Urinary bladder (tissue), 4 donors: ENCODE results near the gene TEX48. TPM values are rescaled to one million over a fixed set of nuclear protein-coding genes. Genes with fewer than 3 reads are reported as not detected.

Experiments used
- DNase-seq: peaks from one replicate; pipeline ENCODE4 v3.0.0-alpha.2; 2015; ENCODE audit errors: extremely low spot score
- H3K27ac ChIP-seq: one replicate; pipeline ENCODE4 v1.5.1; 2013; ENCODE audit warnings: low read depth, mild to moderate bottlenecking, moderate library complexity
- H3K36me3 ChIP-seq: one replicate; pipeline ENCODE4 v1.6.1; 2013; ENCODE audit warnings: mild to moderate bottlenecking, moderate library complexity; ENCODE audit not compliant: insufficient read depth
- H3K4me1 ChIP-seq: one replicate; pipeline ENCODE4 v1.6.1; 2013; ENCODE audit warnings: mild to moderate bottlenecking, moderate library complexity; ENCODE audit not compliant: insufficient read depth
- H3K4me3 ChIP-seq: one replicate; pipeline ENCODE4 v1.5.1; 2013; ENCODE audit warnings: low read depth, low read length
- WGBS: extraction: QIAGEN DNeasy Blood & Tissue Kit; methylation state at CpG from one replicate; pipeline ENCODE4 v1.1.7; 2013; 5-methylcytosine and 5-hydroxymethylcytosine counted together
- polyA plus RNA-seq: library from polyadenylated mRNA; stranded (reverse); fragments of 200-250 nt; gene quantifications from one replicate; pipeline ENCODE4 v1.2.3, GENCODE V29; 2013
- total RNA-seq: library from RNA; depleted of rRNA; stranded (reverse); fragments of >200 nt; gene quantifications from one replicate; pipeline ENCODE4 v1.2.3, GENCODE V29; 2014
- donor health status: healthy with polysubstance abuse.
- donor health status: healthy.

TEX48 gene, protein sequence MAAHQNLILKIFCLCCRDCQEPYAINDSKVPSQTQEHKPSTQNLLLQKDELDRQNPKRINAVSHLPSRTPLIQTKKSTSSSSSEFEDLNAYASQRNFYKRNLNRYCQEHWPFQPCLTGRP
- total RNA-seq (not detected), polyA plus RNA-seq (not detected)

DNA sequence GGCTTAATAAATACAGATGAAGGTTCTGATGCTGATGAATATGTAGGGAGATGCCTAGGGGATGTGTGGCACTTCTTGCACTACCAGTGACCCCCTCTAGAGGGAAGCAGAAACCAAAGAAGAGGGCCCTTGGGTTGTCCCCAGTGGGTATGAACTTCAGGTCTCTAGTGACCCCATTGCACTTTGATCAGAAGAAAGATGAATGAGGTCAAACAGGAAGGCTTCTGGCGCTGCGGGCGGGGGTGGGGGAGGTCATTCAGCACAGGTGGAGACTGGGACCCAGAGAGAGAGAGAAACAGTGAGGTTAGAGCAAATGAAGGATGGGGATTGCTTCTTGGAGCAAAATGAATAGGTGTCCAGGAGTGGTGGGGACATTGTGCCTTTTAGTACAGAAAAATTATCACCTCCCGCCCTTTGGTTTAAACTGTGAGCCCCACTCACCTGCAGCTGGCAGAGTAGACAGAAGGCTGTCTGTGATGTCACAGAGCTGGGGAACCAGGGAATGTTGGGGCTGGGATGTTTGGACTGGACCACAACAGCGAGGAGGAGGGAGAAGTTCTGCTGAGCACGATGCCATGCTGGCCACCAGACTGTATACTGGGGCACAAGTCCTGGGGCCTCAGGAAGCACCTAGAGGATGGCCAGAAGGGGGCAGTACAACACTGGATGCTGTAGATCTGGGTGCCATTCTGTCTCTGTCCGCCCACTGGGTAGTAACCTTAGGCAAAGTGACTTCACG lies at the start of gene TEX48:
TSS of gene TEX48 (minus strand) at position 599 of the 739 bp plus-strand sequence. CDS start 10,469 bp downstream, outside the sequence.
- WGBS: 73% methylated on average over 8 of the region's 8 CpGs
- Histone ChIP-seq H3K27ac (no peak within 1 kb of the TSS), H3K36me3 (no peaks in the 10 kb centered on the region), H3K4me1 (no peaks in the 10 kb centered on the region), H3K4me3 (no peak within 1 kb of the TSS)
- no peak for DNase-seq

DNA sequence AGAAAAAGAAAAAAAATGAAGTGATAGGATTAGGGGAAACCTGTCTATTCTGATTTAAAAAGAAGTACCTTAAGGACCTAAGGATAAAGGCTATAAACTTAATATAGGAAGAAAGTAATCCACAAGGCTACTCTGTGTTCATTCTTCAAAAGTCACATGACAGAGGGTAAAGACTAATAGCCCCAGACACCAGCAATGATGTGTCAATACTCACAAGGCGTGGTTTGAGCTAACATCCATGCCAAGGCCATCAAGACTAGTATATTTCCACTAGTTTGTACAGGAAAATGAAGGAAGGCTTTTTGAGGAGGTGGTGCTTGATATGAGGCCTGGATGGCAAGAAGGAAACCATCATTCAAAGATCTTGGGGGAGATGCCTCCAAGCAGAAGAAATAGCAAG lies 49.7 kb upstream of the TEX48 start:
- H3K36me3 ChIP-seq: no peaks in the 10 kb centered on the region
- H3K4me3 ChIP-seq: no peak overlapping the region
- no peaks in the 10 kb centered on the region for H3K4me1 ChIP-seq
- no peak overlapping the region for H3K27ac ChIP-seq
- no peak for DNase-seq
- 91% methylated on average over 1 of the region's 1 CpG for WGBS

DNA sequence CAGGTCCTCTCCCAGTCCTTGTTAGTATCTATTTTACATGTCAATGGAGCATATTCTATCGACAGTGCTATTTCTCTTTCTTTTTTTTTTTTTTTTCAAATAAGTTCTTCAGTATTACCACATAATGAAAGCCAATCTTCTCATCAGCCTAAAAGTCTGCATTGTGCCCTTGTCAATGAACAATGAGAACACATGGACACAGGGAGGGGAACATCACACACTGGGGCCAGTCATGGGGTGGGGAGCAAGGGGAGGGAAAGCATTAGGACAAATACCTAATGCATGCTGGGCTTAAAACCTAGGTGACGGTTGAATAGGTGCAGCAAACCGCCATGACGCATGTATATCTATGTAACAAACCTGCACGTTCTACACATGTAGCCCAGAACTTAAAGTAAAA lies 47.7 kb upstream of the TEX48 start:
- WGBS: 88% methylated on average over 5 of the region's 5 CpGs

DNA sequence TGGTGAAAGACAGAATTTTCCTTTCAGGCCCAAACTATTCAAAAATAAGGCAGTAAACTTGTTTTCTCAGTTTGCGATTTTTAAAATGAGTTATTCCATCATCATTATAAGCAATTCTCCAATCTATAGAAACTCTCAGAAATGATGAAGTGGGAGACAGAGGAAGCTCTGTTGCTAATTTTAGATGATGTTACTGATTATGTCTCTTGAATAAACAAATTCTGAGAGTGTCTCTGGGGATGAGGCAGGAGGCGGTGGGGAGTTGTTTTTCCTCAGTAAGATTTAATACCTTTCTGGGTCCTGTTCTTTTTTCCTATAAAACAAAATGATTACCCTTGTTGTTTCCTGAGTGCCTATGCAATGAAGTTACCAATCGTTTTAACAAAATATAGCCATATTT lies 43.9 kb upstream of the TEX48 start:
- 74% methylated on average over 3 of the region's 3 CpGs for WGBS
- H3K27ac ChIP-seq: no peak overlapping the region
- H3K4me1 ChIP-seq: no peaks in the 10 kb centered on the region
- no peak overlapping the region for H3K4me3 ChIP-seq
- no peaks in the 10 kb centered on the region for H3K36me3 ChIP-seq
- DNase-seq: no peak

More for the DNA sequence above, 47.7 kb upstream of the TEX48 start:
- Histone ChIP-seq H3K36me3 (no peaks in the 10 kb centered on the region), H3K27ac (no peak overlapping the region), H3K4me1 (no peaks in the 10 kb centered on the region), H3K4me3 (no peak overlapping the region)
- DNase-seq: no peak

DNA sequence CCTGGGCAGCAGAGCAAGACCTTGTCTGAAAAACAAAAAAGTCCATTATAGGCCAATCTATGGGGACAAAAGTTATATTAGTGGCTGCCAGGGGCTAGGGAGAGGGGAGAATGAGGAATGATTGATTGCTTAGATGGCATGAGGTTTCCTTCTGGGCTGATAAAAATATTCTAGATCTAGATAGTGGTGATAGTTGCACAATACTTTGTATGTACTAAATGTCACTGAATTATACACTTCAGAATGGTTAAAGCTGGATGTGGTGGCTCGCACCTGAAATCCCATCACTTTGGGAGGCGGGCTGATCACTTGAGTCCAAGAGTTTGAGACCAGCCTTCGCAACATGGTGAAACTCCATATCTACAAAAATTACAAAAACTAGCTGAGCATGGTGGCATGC lies 42.8 kb upstream of the TEX48 start:
- 98% methylated on average over 3 of the region's 3 CpGs for WGBS
- DNase-seq: no peak

DNA sequence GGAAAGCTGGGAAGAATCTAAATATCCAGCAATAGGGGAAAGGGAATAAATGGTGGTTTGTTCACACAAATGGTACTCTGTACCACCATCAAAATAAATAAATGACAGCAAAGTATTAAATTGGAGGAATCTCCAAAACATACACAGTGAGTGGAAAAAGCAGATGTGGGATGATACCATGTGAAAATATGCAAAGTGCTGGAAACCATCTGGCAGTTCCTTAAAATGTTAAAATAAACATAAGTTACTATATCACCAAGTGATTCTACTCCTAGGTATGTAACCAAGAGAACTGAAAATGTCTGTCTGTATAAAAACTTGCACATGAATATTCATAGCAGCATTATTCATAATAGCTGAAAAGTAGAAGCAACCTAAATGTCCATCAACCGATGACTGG lies 41.9 kb upstream of the TEX48 start:
- no peak for DNase-seq
- WGBS: 93% methylated on average over 1 of the region's 1 CpG
- Histone ChIP-seq H3K4me3 (no peak overlapping the region), H3K27ac (no peak overlapping the region), H3K36me3 (no peaks in the 10 kb centered on the region), H3K4me1 (no peaks in the 10 kb centered on the region)

More for the DNA sequence above, 42.8 kb upstream of the TEX48 start:
- no peak overlapping the region for H3K27ac ChIP-seq
- H3K4me3 ChIP-seq: no peak overlapping the region
- no peaks in the 10 kb centered on the region for H3K4me1 ChIP-seq
- no peaks in the 10 kb centered on the region for H3K36me3 ChIP-seq

DNA sequence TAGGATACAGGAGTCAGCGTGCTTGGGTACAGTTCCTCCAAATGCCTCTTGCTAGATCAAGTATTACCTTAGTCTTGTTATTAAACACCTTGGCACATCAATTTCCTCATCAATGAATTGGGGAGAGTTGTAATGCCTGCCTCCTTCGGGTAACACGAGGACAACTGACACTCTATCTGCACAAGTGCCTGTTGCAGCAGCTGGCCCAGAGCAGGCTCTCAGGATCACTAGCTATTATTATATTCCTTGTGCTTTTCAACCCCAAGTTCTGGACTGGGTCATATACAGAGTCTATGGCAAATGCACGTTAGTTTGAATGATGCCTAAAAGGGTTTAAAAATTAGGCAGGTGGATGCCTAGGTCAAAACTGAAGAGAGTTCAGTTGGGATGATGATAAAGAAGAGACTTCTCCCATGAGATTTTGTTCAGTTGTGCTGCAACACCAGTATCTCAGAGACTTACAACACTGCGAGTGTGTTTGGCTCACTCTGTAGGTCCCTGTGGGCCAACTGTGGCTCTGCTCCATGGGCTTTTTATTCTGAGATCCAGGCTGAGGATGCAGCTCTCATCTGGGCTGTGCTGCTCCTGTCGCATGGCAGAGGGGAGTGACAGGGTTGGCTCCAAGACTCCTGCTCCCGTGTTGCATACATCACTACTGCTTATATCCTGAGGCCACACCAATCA lies 41.1 kb upstream of the TEX48 start:
- 67% methylated on average over 7 of the region's 7 CpGs for WGBS

DNA sequence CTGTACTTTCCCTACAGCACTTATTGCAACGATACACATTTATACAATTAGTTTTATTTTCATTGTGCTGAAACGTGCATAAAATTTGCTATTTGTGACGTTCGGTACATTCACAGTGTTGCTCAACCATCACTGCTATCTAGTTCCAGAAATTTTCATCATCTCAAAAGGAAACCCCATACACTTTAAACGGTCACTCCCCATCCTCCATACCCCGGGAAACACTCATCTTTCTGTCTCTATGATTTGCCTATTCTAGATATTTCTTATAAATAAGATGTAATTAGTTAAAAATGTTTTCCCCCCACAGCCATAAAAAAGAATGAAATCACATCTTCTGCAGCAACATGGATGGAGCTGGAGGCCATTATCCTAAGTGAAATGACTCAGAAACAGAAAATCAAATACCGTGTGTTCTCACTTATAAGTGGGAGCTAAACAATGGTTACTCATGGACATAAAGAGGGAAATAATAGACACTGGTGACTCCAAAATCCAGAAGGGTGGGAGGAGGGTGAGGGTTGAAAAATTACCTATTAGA lies 40.2 kb upstream of the TEX48 start:
- Histone ChIP-seq H3K36me3 (no peaks in the 10 kb centered on the region), H3K4me1 (no peaks in the 10 kb centered on the region), H3K4me3 (no peak overlapping the region), H3K27ac (no peak overlapping the region)
- DNase-seq: no peak
- 76% methylated on average over 7 of the region's 7 CpGs for WGBS

More for the DNA sequence above, 41.1 kb upstream of the TEX48 start:
- H3K27ac ChIP-seq: no peak overlapping the region
- H3K4me1 ChIP-seq: no peaks in the 10 kb centered on the region
- H3K4me3 ChIP-seq: no peak overlapping the region
- DNase-seq: no peak
- no peaks in the 10 kb centered on the region for H3K36me3 ChIP-seq

DNA sequence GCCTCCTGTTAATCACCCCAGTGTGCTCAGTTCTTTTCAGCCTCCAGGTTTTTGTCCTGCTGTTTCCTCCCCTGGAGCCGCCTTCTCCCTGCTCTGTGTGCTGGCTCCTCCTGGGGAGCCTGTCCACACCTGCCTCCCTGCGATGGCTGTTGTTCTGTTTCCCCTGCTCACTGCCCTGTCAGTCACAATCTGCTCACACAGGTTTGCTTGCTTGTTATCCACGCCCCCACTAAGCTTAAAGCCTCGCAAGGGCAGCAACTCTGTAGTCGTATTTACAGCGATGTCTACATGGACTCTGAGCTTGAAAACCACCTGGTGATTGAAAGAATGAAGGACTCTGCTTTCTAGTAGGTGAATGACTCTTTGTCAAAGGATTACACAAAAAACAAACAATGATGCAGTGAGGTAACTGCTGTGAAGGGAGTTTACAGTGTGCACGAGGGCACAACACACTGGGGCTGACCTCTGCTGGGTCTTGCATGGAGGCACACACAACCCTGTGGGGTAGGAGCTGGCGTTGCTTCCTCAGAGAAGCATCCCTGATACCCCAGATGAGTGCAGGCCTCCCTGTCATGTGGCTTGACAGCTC lies 39.6 kb upstream of the TEX48 start:
- WGBS: 64% methylated on average over 8 of the region's 8 CpGs
- Histone ChIP-seq H3K4me1 (no peaks in the 10 kb centered on the region), H3K36me3 (no peaks in the 10 kb centered on the region), H3K4me3 (no peak overlapping the region), H3K27ac (no peak overlapping the region)
- no peak for DNase-seq

DNA sequence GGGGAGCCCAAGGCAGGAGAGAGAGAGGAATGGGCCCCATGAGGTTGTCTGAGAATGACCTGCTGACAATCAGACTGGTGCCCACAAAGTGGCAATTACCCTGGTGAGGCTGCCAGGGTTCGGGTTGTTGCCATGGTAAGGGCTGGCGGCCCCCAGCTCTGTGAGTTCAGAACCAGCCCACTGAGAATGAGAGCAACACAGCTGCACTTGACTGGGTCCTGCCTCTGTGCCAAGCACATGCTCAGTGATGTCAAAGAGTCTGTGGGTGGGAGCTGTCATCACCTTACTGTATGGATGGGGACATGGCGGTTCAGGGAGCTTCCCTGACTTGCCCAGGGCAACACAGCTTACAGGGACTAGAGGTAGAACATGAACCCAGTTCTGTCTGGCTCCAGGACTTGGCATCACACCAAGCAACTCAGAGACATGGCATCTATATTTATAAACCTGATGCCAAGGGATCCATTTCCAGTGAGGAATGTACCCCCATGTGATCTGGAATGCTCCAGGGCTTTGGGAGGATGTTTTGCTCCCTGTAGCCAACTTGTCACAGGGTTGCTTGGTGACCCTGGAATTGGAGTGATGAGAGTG lies 38.2 kb upstream of the TEX48 start:
- H3K27ac ChIP-seq: no peak overlapping the region

DNA sequence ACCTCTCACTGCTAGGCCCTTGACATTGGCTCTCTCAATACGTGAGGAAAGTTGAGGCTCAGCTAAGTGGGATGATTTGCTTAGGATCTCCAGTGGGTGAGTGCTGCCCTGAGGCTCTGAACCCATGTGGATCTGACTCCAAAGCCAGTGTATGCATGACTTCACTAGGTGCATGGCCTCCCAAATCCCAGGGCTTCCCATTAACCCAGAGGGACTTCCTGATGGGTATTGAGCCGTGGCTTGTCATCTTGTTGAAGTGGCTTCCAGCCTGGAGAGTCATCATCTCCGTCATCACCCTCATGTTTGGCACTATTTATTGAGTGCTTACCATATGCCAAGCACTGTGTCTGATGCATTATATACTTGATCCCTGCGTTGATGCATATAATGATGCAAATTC lies 37.3 kb upstream of the TEX48 start:
- H3K27ac ChIP-seq: no peak overlapping the region
- 91% methylated on average over 4 of the region's 4 CpGs for WGBS
- H3K36me3 ChIP-seq: no peaks in the 10 kb centered on the region

More for the DNA sequence above, 38.2 kb upstream of the TEX48 start:
- WGBS: 86% methylated on average over 3 of the region's 3 CpGs
- no peak for DNase-seq
- Histone ChIP-seq H3K36me3 (no peaks in the 10 kb centered on the region), H3K4me1 (no peaks in the 10 kb centered on the region), H3K4me3 (no peak overlapping the region)

DNA sequence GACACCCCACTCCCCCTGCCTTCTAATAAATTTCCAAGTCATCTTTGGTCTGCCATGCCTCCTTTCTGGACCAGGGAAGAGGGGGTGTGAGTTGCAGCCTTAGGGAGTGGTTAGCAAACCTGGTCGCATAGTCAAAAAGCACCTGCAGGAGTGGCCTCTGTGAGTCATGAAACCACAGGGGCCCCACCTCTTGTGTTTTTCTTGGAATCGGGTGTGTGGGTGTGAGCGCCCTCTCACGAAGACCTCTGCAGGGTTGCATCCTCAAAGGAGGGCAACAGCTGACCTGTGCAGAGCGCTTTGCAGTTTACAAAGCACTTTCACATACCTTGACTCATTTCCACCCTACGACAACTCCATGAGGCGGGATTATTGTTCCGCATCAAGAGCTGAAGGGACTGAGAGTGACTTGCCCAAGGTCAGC lies 36.8 kb upstream of the TEX48 start:
- WGBS: 83% methylated on average over 8 of the region's 8 CpGs
- Histone ChIP-seq H3K4me3 (no peak overlapping the region), H3K36me3 (no peaks in the 10 kb centered on the region), H3K27ac (no peak overlapping the region), H3K4me1 (no peaks in the 10 kb centered on the region)
- DNase-seq: no peak

More for the DNA sequence above, 37.3 kb upstream of the TEX48 start:
- H3K4me1 ChIP-seq: no peaks in the 10 kb centered on the region
- no peak overlapping the region for H3K4me3 ChIP-seq
- no peak for DNase-seq

DNA sequence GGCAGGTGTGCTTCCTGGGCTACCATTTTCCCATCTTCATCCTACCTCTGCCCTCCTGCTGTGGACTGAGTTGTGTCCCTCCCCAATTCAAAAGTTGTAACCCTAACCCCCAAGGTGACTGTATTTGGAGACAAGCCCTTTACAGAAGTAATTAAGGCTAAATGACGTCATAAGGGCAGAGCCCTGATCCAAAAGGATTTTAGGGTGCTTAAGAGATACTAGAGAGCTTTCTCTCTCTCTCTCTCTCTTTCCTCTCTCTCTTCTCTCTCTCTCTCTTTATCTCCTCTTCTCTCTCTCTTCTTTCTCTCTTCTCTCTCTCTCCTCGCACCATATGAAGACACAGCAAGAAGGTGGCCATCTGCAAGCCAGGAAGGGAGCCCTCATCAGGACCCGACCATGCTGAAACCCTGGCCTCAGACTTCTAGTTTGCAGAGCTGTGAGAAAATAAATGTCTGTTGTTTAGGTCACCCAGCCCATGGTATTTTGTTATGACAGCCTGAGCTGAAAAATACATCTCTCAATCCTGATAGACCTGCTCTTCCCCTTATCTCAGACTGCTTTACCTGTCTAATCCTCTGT lies 36.0 kb upstream of the TEX48 start:
- no peak overlapping the region for H3K4me3 ChIP-seq
- DNase-seq: no peak
- 80% methylated on average over 3 of the region's 3 CpGs for WGBS
- no peak overlapping the region for H3K27ac ChIP-seq
- H3K4me1 ChIP-seq: no peaks in the 10 kb centered on the region
- no peaks in the 10 kb centered on the region for H3K36me3 ChIP-seq
